Esophagus mucosa (tissue), 1 donor: Measurements from ENCODE around the gene CACNA1C. TPM values are rescaled to one million over a fixed set of nuclear protein-coding genes. Genes with fewer than 3 reads are reported as not detected.
A peak's percentile ranks its signal among the peaks of the same experiment; 100 is the strongest.

Source experiments
- ATAC-seq: fragments of 200-7000 bp; cut with Tn5 transposase; one replicate; pipeline ENCODE4 v1.9.1; 2020
- total RNA-seq: library from RNA; stranded (reverse); gene quantifications from one replicate; pipeline ENCODE4 v1.2.4, GENCODE V29; 2023
- donor health status: DM: yes; HTN: yes; CAD: no.

CACNA1C gene
- total RNA-seq, 1 donor from 2014 or later: 1.1 TPM

DNA sequence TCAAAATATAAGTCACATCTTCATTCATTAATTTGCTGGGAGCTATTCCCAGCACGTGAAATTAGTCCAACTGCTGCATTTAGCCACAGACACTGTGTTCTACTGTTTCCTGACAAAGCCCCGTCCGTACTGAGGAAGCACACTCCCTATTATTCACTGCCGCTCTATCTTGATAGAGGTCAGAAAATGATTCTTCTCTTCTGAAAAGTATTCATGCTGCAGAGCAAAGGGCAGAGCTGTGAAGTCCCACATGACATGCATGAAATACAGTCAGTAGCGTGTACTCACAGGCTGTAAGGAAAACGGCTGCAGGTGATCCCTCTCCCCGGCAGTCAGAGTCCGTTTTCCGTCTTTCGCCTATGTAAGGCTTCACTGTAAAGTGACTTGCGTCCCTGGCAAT is 439.4 kb downstream of the CACNA1C start:
- ATAC-seq: no peak

DNA sequence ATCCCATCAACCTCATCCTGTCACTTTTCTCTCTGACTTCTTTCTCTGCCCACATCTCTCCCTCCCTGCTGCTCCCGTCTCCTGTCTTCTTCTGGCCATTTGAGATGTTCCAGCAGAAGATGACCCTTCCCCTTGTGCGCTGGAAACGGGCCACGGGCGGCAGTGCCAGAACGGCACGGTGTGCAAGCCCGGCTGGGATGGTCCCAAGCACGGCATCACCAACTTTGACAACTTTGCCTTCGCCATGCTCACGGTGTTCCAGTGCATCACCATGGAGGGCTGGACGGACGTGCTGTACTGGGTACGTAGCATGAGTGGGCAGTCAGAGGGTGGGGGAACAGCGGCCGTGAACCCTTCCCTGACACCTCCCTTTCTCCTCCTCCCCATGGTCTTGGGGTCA is 440.3 kb downstream of the CACNA1C start:
- ATAC-seq: no peak

DNA sequence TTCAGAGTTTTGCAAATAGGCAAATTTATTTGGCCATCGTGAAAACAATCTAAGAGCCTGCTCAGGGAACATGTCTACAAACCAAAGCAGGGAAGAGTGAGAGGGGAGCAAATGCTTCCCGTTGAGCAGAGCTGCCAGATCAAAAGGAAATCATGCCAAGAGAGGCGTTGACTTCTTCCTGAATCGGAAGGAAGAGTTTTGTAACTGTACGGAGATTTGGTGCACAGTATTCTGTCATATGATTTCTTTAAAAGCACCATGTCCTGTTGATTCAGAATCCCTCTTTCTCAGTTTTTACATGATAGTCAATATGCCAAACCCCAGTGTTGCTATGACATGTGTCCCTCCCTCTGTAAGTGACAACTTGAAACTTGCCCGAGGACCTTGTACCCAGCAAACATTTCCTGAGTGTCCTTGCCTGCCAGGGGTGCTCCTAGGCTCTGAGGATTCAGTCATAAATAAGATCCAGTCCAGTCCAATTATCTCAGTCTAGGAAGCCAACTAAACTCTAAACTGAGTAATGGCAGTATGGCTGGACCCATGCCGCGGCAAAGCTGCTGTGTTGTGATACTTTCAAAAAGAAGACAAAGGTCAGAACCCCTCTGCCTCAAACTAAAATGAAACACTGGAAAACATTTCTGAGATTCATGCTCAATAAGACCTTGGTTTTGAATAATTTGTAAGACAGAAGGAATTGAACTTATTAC is 441.9 kb downstream of the CACNA1C start:
- no peak for ATAC-seq

DNA sequence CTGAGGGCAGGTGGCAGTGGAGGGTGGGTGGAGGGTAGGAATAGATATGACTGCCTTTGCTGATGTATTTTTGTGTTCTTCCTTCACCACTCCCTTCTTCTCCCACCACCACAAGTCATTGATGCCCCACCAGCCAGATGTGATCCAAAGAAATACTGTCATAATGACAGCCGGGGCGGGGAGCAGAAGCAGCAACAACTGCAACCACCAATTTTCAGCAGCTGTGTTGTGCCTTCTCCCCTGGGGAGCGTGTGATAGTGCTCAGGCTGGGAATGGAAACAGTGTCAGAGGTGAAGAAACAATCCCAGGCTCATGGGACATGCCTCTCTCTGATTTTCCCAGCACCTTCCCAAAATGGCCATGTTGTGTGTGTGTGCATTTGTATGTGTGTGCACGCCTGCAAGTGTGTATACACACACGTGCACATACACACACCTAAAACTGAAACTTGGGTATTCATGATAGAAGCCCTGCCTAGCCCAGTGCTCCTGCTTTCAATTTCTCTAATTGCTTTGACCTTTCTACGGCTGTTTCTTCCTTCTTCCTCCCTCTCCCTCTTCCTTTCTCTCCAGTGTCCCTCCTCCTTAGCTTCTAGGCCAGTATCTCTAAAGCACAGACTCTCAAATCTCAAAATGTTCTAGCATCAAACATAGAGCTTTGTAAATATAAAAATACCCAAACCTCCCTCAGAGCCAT is 442.8 kb downstream of the CACNA1C start:
- no peak for ATAC-seq

DNA sequence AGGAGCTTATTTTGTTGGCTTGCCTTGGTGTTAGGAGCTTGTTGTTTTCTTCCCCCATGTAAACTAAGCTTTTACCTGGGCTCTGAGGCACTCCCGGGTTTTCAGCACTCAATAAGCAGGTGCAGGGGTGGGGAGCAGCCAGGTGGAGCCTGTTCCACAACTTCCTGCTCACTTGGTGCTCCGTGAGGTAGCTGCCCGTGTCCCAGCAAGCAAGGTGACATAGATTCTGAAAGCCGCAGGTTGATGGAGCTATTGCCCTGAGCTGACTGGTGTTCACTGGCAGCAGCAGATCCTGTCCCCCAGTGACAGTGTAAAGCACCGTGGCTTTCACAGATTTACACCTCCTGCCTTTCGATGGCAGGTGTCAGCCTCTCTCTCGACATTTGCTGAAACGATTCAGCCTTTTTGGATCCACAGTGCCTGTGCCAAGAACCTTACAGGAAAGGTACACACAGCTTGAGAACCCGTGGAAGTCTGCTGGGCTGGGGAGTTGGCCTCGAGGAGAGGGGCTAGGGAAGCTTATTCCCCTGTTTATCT is 446.2 kb downstream of the CACNA1C start:
- ATAC-seq: no peak

DNA sequence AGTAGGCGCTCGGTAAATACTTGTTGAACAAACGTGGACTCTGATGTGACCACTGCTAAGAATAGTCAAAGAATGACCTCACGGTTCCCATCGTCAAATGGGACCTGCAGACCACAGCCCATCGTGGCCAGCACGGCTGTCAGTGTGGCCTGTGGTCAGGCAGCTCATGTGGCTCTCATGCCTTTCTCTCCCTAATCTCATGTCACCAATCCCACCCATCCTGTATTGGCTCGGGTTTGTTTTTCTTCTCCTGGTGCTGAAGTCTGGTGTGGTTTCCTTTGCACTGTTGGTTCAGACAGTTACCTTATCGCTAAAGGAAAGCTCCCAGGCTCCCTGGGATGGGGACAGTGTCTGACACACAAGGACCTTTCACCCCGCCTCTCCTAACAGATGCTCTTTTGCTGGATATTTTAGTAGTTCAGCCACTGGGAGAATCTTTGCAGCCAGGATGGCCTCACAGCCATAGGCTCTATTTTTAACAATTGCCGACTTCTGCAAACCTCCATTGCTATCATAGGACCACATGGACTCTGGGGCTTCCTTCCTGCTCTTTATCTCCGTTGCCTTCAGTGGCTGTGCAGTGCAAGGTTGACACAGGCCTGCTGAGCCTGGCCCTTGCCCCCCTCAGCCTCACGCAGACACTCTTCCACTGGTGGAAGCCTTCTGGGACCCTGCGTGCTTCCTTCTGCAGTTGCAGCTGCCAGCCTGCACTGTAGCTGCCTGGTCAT is 448.8 kb downstream of the CACNA1C start:
- peak; percentile 49 for ATAC-seq

DNA sequence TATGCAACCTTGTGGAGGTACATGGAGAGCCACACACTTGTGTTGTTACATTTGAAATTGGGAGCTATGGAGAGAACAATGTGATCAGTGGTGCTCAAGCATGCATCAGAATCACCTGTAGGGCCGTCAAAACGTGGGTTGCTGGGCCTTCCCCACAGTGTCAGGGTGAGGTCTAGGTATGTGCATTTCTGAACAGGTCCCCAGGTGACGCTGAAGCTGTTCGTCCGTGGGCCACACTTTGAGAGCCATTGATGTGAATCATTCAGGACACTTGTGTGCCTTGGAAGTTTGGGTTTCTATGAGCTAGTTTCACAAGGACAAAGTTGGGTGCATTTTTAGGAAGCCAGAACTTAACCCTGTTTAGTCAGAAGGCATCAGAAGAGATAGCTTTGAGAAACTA is 450.2 kb downstream of the CACNA1C start:
- no peak for ATAC-seq

DNA sequence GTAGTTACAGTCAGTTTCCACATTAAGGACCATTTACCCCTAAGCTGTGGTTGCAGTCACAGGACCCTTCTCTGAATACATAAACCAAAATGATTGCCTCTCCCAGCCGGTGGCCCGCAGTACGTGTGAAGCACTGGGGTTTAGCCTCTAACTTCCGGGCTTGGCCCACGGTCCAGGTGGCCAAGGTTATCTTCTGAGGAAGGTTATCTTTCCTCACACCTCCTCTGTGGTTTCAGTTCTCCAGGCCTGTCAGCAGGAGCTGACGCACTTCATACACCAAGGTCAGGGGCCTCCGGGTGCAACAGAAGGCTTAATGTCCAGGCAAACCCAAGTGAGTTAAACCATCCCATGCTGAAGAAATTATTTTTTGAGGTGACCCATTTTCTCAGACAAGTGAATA is 451.0 kb downstream of the CACNA1C start:
- ATAC-seq: no peak

DNA sequence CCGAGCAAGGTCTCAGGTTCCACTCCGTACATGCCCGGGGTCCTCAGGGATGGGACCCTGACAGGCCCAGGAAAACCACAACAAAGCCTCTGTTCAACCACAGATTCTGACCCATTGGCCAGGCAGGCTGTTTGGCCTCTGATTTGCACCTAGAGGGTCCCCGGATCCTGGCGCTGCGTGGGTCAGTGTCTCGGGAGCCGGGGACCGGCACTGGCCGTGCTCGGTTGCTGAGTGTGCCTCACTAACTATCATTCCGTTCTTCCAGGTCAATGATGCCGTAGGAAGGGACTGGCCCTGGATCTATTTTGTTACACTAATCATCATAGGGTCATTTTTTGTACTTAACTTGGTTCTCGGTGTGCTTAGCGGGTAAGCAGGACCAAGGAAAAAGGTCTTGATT is 451.8 kb downstream of the CACNA1C start:
- ATAC-seq: no peak

DNA sequence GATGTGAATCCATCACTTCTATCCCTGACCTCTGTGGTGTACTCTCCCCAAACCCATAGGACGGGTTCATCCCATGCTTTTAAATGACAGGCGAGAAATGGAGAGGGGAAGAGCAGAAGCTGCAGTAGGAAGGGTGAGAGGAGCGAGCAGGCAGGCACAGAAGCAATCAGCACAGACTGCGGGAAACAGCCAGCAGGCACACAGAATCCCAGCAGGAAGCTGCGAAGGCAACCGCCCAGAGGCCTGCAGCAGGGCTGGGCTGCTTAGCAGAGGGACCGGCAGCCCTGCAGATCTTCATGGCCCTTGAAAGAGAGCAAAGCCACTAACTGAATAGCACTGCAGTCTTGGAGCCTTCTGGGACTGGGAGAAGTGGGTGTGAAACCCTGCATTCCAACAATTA is 455.0 kb downstream of the CACNA1C start:
- ATAC-seq: no peak

DNA sequence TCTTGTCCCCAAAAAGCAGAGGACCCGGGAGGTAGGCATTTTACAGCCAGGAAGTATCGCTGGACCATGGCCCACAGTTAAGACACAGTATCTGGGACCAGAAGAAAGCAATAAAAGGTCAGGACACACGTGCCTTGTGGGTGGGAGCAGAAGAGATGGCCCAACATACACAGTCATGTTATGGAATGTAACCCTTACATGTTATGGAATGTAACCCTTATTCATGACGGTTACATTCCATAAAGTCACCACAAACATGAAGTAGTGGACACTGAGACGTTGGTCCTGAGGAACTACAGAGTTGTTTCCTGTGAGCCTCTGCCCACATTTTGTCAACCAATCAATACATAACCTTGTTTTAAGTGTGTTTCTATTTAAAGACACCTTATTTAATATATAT is 456.4 kb downstream of the CACNA1C start:
- ATAC-seq: no peak

DNA sequence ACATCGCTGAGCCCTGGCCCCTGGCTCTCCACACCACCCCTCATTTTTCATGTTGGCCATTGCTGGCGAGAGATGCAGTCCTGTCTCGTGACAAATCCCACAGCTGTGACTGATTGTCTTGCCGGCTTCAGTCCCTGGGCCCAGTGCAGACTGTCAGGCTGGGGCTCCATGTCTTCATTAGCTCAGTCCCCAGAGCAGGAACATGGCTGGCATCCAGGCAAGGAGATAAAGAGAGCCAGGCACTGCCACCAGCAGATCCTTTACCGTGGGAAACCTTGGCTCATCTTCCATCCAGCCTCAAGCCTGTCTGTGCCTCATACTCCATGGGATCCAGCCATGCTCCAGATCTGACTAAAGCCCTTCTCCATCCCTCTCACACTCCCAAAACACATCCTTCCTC is 457.3 kb downstream of the CACNA1C start:
- no peak for ATAC-seq

DNA sequence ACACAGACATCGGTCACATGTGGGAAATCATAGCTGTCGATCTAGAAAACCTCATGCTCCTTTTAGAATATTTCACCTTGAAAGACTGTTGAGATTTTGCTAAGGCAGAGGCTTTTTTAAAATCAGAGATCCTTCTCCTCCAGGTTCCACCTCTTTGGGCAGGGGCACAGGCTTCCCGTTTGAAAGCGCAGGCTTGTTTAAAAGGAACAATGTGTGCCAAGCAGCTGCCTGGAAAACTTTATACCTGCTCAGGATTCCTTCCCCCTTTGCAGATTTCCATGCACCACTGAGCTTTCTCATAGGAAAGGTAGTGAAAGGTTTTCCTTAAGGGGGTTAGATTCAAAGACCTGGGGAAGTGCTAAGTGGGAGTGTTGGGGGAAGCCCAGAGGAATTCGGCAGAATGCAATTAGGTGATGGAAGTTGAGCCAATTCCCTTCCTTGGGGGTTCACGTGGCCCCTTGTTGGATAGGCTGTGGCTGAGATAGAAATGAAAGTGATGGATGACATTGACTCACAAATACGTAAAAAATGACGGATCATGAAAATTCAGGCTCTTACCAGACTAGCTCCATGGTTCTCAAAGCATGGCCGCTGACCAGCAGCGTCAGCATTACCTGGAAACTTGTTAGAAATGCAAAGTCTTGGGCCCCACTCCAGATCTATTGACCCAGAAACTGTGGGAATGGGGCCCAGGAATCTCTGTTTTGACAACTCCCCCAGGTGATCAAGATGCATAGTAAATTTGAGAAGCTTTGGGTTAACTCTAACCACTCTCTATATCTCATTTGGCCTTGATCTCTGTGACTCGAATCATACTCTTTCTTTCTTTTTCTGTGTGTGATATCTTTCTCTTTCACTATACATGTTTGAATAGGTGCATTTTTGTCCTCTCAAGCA is 460.6 kb downstream of the CACNA1C start:
- no peak for ATAC-seq

DNA sequence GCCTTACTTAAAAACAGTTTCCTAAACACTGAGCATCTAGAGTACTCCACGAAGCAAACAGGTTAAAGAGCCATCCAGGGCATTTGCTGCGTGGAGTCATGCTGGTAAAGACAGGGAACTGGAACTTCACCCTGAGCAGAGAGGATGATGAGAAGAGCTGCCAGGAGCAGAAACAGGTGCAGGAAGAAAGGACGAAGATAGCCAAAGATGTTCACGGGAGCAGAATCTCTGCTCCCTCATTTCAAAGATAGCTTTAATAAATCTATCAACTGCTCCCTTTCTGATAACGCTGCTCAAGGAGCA is 461.2 kb downstream of the CACNA1C start:
- ATAC-seq: no peak

DNA sequence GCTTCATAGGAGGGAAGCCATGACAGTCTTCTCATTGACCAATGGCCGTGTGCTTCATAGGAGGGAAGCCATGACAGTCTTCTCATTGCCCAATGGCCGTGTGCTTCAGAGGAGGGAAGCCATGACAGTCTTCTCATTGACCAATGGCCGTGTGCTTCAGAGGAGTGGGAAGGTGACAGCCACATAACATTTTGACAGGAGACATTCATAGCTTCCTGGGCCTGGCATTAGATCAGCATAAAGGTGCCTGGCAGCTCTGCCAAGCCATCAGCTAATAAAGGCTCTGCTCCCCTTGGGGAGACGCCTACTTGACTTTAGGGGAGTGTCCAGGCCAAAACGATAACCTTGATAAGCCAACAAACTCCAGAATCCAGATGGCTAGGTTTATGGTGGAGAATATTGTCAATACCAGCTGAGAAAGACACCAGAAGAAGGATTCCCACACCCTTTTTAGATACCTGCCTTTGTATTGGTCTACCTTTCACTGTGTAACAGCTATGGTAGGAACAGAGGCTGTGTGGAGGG is 468.0 kb downstream of the CACNA1C start:
- ATAC-seq: no peak

DNA sequence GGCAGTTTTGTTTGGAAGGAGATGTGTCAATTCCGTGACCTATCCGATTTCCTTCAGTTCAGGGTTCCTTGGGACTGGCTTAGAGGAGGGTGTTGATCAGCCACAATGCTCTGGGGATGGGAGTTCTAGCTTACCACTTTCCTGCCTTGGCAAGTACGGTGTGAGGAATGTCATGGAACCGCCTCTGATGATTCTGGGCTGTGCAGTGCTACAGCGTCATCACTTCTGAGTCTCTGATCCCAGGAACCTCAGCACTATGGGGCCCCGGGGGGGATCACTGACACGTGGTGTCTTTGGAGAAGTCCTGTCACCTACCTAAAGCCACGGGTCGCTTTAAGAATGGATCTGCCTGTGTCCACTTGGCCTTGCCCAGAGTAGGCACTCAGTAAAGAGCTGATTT is 470.5 kb downstream of the CACNA1C start:
- no peak for ATAC-seq

DNA sequence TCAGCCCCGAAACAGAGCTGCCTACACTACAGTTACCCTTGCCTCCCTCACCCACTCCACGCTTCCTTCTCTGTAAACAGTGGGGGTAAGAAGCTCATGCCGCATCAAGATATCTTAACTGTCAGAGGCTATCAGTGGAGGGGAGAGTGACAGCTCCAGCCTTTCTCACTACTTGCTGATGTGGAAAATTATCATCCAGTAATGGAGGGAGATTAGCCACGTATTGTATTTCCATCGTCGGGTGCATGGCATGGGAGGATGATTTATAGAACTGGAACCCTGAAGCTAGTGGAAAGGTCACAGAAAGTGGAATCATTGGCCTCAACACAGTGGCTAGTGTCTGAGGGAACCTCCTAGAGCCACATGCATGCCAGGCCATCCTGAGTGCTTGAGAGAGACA is 471.1 kb downstream of the CACNA1C start:
- ATAC-seq: no peak

DNA sequence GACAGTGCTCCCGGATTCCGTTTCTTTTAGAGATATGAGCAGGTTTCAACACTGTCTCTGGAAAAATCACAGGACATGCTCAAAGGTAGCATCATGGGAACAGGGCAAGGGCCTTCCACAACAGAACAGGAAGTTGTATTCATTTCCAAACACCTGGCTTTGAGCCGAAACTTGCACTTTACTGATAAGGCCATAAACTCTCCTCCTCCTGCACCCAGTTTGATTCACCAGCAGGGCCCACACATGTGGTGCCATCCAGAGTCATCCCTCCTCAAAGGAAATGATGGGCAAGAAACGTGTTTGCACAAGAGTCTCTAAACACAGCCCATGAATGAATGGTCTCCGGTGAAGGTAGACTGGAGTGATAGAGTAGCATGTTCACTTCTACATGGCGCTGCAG is 473.6 kb downstream of the CACNA1C start:
- ATAC-seq: no peak

DNA sequence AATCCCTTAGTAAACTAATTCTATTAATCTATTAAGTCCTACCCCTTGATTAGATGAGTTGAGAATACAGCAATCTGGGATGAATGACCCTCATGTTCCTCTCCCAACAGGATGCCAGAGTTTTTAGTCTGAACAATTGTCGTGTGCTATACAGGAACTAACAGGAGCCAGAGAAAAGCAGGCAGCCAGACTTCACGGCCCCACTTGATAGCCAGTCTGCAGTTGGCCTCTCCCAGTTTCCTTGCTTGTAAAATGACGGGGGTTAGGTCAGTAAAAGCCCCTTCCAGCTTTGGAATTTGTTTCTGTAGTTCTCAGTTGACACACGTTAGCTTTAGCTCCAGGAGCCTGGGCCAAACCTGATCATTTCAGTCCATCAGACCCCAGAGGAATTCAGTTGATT is 475.2 kb downstream of the CACNA1C start:
- no peak for ATAC-seq

DNA sequence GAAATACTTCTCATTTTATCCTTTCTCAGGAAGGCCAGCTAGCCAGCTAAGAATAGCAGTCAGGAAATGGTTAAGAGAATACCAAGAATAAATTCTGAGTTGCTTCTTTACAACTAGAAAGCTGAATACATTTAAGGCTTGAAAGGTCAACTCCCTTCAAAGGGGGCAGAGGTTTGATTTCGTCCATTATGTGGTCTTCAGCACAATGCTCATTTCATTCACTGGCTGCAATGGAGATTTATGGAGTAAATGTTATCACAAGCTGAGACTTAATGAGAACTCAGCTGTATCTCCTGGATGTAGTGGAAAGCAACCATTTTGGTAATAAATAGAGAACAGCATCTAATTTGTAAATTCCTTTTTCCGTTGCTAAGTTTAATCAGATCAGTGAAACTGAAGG is 477.0 kb downstream of the CACNA1C start:
- no peak for ATAC-seq

DNA sequence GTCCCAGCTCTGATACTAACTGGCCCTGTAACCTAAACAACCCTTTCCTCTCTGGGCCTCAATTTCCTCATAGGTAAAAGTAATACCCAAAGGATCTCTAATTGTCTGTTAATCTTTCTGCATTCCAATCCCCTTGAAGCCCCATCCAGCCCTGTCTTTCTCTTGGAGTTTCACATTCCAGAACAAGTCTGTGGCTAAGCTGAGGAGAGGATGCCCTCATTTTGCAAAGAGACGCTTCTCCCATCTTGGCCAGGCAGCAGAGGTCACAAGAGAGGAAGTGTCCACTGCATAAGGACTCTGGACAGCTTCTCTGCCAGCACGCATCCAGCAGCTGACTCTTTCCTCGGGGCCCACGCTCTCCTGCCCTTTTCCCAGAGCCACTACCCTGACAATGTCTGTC is 478.6 kb downstream of the CACNA1C start:
- no peak for ATAC-seq

DNA sequence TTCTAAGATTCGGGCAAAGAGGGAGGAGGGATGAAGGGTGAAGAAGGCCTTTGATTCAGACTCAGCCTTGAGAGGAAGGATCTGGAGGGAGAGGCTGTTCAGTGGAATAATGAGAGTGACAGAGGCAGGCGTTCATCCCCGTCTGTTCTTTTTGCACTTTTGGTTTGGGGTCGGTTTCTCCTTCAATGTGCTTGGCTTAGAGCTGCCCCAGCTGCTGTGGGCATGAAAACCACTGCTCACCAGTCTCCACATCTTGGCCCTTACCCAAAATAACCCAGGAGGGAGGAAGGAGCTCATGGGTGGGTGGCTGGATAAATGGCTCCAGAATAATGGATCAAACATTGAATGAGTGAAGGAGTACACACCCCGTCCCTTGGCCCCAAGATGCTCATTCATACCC is 480.2 kb downstream of the CACNA1C start:
- no peak for ATAC-seq
